ENCODE results near the gene APLP1.

DNA sequence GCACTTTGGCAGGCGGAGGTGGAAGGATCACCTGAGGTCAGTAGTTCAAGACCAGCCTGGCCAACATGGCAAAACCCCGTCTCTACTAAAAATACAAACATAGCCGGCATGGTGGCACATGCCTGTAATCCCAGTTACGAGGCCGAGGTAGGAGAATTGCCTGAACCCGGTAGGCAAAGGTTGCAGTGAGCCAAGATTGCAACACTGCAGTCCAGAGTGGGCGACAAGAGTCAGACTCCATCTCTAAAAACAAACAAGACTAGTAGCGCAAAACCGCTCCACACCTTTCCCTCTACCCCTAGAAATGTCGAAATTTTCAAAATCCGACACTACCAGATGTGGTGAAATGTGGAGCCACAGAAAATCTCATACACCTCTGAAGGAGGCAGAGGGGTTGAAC is 50.9 kb downstream of the APLP1 start:
- TF ChIP-seq CTCF (IDR thresholded peaks at IDR 0.05; ENCODE audit: low read length) (no peak), EZH2 (optimal IDR thresholded peaks at IDR 0.05; ENCODE audit: low read depth, low read length) (no peak), EZH2phosphoT487 (IDR thresholded peaks at IDR 0.05; ENCODE audit: low read length) (no peak)
